ENCODE measurements around the gene PRR18. TPM values are rescaled to one million over a fixed set of nuclear protein-coding genes. Genes with fewer than 3 reads are reported as not detected.
"Not testable (repeated sequence)": the region's sequence is repeated elsewhere in the genome, so short reads cannot be mapped to it uniquely, and the experiment has no call there.

PRR18 gene
- not detected in 2 replicates for total RNA-seq (2014; rRNA removed; shearing (Covaris generic); ENCODE audit: low replicate concordance)

- no peak for DNase-seq (ENCODE audit: low read depth)
- in situ Hi-C loops (cut with HindIII; ENCODE audit: low pct_unique_long_range_greater_than_20kb, low sequenced_read_pairs) = no loop called here
Measured at GRCh38 chr6:166308033-166308768, at the start of gene PRR18. PRR18 (minus strand) TSS chr6:166308392; CDS start chr6:166308142, 250 bp downstream.

GRCh38 chr6:166355552-166355951, 47.4 kb upstream of the PRR18 start:
- in situ Hi-C loops (cut with HindIII; ENCODE audit: low pct_unique_long_range_greater_than_20kb, low sequenced_read_pairs) = no loop called here
- no peak for DNase-seq (ENCODE audit: low read depth)

GRCh38 chr6:166354965-166355364, 46.8 kb upstream of the PRR18 start:
- DNase-seq (ENCODE audit: low read depth) = no peak
- in situ Hi-C loops (cut with HindIII; ENCODE audit: low pct_unique_long_range_greater_than_20kb, low sequenced_read_pairs) = no loop called here

- no peak for DNase-seq (ENCODE audit: low read depth)
- in situ Hi-C loops (cut with HindIII; ENCODE audit: low pct_unique_long_range_greater_than_20kb, low sequenced_read_pairs) = no loop called here
Measured at GRCh38 chr6:166354143-166354542, 46.0 kb upstream of the PRR18 start.

GRCh38 chr6:166353507-166353906, 45.3 kb upstream of the PRR18 start:
- in situ Hi-C loops (cut with HindIII; ENCODE audit: low pct_unique_long_range_greater_than_20kb, low sequenced_read_pairs) = no loop called here
- DNase-seq (ENCODE audit: low read depth) = no peak

GRCh38 chr6:166352923-166353322, 44.7 kb upstream of the PRR18 start:
- in situ Hi-C loops (cut with HindIII; ENCODE audit: low pct_unique_long_range_greater_than_20kb, low sequenced_read_pairs) = no loop called here
- DNase-seq (ENCODE audit: low read depth) = no peak

GRCh38 chr6:166351715-166352285, 43.6 kb upstream of the PRR18 start:
- in situ Hi-C loops (cut with HindIII; ENCODE audit: low pct_unique_long_range_greater_than_20kb, low sequenced_read_pairs) = no loop called here
- peak; percentile 32 for DNase-seq (ENCODE audit: low read depth)

- in situ Hi-C loops (cut with HindIII; ENCODE audit: low pct_unique_long_range_greater_than_20kb, low sequenced_read_pairs) = no loop called here
- no peak for DNase-seq (ENCODE audit: low read depth)
Measured at GRCh38 chr6:166348305-166348949, 40.2 kb upstream of the PRR18 start.

GRCh38 chr6:166346965-166347364, 38.8 kb upstream of the PRR18 start:
- in situ Hi-C loops (cut with HindIII; ENCODE audit: low pct_unique_long_range_greater_than_20kb, low sequenced_read_pairs) = no loop called here
- no peak for DNase-seq (ENCODE audit: low read depth)

GRCh38 chr6:166346449-166346848, 38.3 kb upstream of the PRR18 start:
- DNase-seq (ENCODE audit: low read depth) = no peak
- in situ Hi-C loops (cut with HindIII; ENCODE audit: low pct_unique_long_range_greater_than_20kb, low sequenced_read_pairs) = no loop called here

- DNase-seq (ENCODE audit: low read depth); in situ Hi-C loops (cut with HindIII; ENCODE audit: low pct_unique_long_range_greater_than_20kb, low sequenced_read_pairs): not testable (repeated sequence)
Measured at GRCh38 chr6:166345672-166346071, 37.5 kb upstream of the PRR18 start.

GRCh38 chr6:166344921-166345320, 36.7 kb upstream of the PRR18 start:
- DNase-seq (ENCODE audit: low read depth); in situ Hi-C loops (cut with HindIII; ENCODE audit: low pct_unique_long_range_greater_than_20kb, low sequenced_read_pairs): not testable (repeated sequence)

- in situ Hi-C loops (cut with HindIII; ENCODE audit: low pct_unique_long_range_greater_than_20kb, low sequenced_read_pairs) = no loop called here
- DNase-seq (ENCODE audit: low read depth) = no peak
Measured at GRCh38 chr6:166344240-166344639, 36.0 kb upstream of the PRR18 start.

GRCh38 chr6:166343150-166343487, 34.9 kb upstream of the PRR18 start:
- in situ Hi-C loops (cut with HindIII; ENCODE audit: low pct_unique_long_range_greater_than_20kb, low sequenced_read_pairs) = no loop called here
- DNase-seq (ENCODE audit: low read depth) = no peak

GRCh38 chr6:166342349-166343149, 34.4 kb upstream of the PRR18 start, which contains the start of gene SFT2D1:
SFT2D1 (minus strand) TSS chr6:166342545; CDS start chr6:166342481, 64 bp downstream.
- in situ Hi-C loops (cut with HindIII; ENCODE audit: low pct_unique_long_range_greater_than_20kb, low sequenced_read_pairs) = no loop called here
- peak; percentile 53 for DNase-seq (ENCODE audit: low read depth)

GRCh38 chr6:166341977-166342348, 33.8 kb upstream of the PRR18 start:
- in situ Hi-C loops (cut with HindIII; ENCODE audit: low pct_unique_long_range_greater_than_20kb, low sequenced_read_pairs) = no loop called here

GRCh38 chr6:166341464-166341863, 33.3 kb upstream of the PRR18 start:
- in situ Hi-C loops (cut with HindIII; ENCODE audit: low pct_unique_long_range_greater_than_20kb, low sequenced_read_pairs) = no loop called here
- DNase-seq (ENCODE audit: low read depth) = no peak

More at GRCh38 chr6:166341977-166342348, 33.8 kb upstream of the PRR18 start:
- DNase-seq (ENCODE audit: low read depth) = no peak

GRCh38 chr6:166338854-166339253, 30.7 kb upstream of the PRR18 start:
- in situ Hi-C loops (cut with HindIII; ENCODE audit: low pct_unique_long_range_greater_than_20kb, low sequenced_read_pairs) = no loop called here
- no peak for DNase-seq (ENCODE audit: low read depth)

GRCh38 chr6:166336847-166337246, 28.7 kb upstream of the PRR18 start:
- in situ Hi-C loops (cut with HindIII; ENCODE audit: low pct_unique_long_range_greater_than_20kb, low sequenced_read_pairs) = no loop called here
- no peak for DNase-seq (ENCODE audit: low read depth)
